SU-DHL-6 (cell line): ENCODE results near the gene AP3S1.

ENCODE experiments used
- H2AFZ ChIP-seq: fragments of 200-600 bp; sonication (generic); 2 replicates; pipeline ENCODE4 v1.6.1; 2014; ENCODE audit warnings: low read depth, mild to moderate bottlenecking, moderate library complexity, mixed read lengths, antibody characterized with exemption, low read length; ENCODE audit not compliant: severe bottlenecking
- H3F3A ChIP-seq: fragments of 200-600 bp; shearing (Covaris generic); 2 replicates; pipeline ENCODE4 v1.6.0; 2016; ENCODE audit warnings: antibody characterized with exemption, mild to moderate bottlenecking; ENCODE audit not compliant: insufficient read depth
- H3K27ac ChIP-seq: fragments of 200-600 bp; sonication (generic); 2 replicates; pipeline ENCODE4 v1.5.1; 2016; ENCODE audit warnings: low read depth, mild to moderate bottlenecking, low read length, moderate library complexity, mixed read lengths
- H3K27me3 ChIP-seq: fragments of 200-600 bp; sonication (generic), shearing (Covaris generic); 2 replicates; pipeline ENCODE4 v1.6.0; 2014; ENCODE audit warnings: mild to moderate bottlenecking, low read length
- H3K36me3 ChIP-seq: fragments of 200-600 bp; sonication (generic); 2 replicates; pipeline ENCODE4 v1.6.1; 2014; ENCODE audit warnings: mild to moderate bottlenecking, low read length, mixed read lengths
- H3K4me2 ChIP-seq: fragments of 300-600, 200-600 bp; shearing (Covaris generic), sonication (generic); 2 replicates; pipeline ENCODE4 v1.6.0; 2014; ENCODE audit warnings: low read length, low read depth, mild to moderate bottlenecking; ENCODE audit not compliant: poor library complexity, severe bottlenecking
- H3K4me3 ChIP-seq: fragments of 200-600 bp; sonication (generic); 2 replicates; pipeline ENCODE4 v1.5.1; 2014; ENCODE audit warnings: antibody characterized with exemption, low read length, mild to moderate bottlenecking, mixed read lengths; ENCODE audit not compliant: insufficient read depth, poor library complexity, severe bottlenecking
- H3K79me2 ChIP-seq: fragments of 200-600 bp; sonication (generic); 2 replicates; pipeline ENCODE4 v1.6.1; 2014; ENCODE audit warnings: mild to moderate bottlenecking, low read length, moderate library complexity; ENCODE audit not compliant: insufficient read depth
- H3K9ac ChIP-seq: fragments of 200-600 bp; sonication (generic); 2 replicates; pipeline ENCODE4 v1.7.0; 2014; ENCODE audit warnings: mild to moderate bottlenecking, low read length
- H3K9me2 ChIP-seq: fragments of 200-600 bp; sonication (generic); replicated peaks from 2 replicates; pipeline ENCODE4 v1.6.1; 2014; ENCODE audit warnings: low read length; ENCODE audit not compliant: insufficient read depth
- H3K9me3 ChIP-seq: fragments of 200-600 bp; sonication (generic); 2 replicates; pipeline ENCODE4 v1.6.1; 2014; ENCODE audit warnings: low read length, mixed read lengths; ENCODE audit not compliant: insufficient read depth
- H4K20me1 ChIP-seq: fragments of 200-600 bp; sonication (generic); 2 replicates; pipeline ENCODE4 v1.6.1; 2014; ENCODE audit warnings: low read depth, mild to moderate bottlenecking, antibody characterized with exemption, low read length, moderate library complexity, mixed read lengths
- EZH2phosphoT487 ChIP-seq: fragments of 200-600 bp; sonication (generic), shearing (Covaris generic); conservative IDR thresholded peaks from 2 replicates; pipeline ENCODE4 v1.6.1; 2018; ENCODE audit warnings: mild to moderate bottlenecking, antibody characterized with exemption, low read length, moderate library complexity, mixed read lengths
- TF ChIP-seq, protein P1 (sequence below): fragments of 200-600 bp; sonication (generic); IDR thresholded peaks from one replicate; pipeline ENCODE4 v1.5.1; 2017; ENCODE audit warnings: antibody characterized with exemption, mild to moderate bottlenecking, low read length, moderate library complexity; ENCODE audit not compliant: insufficient read depth, poor library complexity, severe bottlenecking

AP3S1 gene

DNA sequence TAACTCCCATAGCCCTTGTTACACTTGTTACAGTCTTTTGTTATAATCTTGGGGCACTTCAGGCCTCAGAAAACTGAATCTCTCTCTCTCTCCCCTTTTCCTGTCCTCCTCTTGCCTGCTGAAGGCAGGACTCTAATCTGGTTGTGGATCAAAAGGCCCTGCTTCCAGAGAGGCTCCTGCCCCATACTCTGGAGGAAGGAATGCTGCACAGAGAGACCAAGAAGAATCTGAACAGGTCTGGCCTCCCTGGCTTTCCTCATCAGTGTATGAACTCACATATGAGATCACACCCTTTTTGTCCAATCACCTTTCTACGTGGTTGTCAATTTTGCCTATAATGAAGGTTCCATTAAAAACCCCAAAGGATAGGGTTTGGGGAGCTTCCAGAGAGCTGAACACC lies 94.3 kb downstream of the AP3S1 start:
- no peaks in the 10 kb centered on the region for H3F3A ChIP-seq
- no peak overlapping the region for H3K9ac ChIP-seq
- no peak overlapping the region for H2AFZ ChIP-seq
- H3K9me2 ChIP-seq: no peaks in the 10 kb centered on the region
- no peaks in the 10 kb centered on the region for H3K36me3 ChIP-seq
- no peak overlapping the region for H3K4me2 ChIP-seq
- no peak overlapping the region for H3K4me3 ChIP-seq
- no peak overlapping the region for H3K27ac ChIP-seq
- H4K20me1 ChIP-seq: no peaks in the 10 kb centered on the region
- no peak for TF ChIP-seq EZH2phosphoT487
- TF ChIP-seq, protein P1, sequence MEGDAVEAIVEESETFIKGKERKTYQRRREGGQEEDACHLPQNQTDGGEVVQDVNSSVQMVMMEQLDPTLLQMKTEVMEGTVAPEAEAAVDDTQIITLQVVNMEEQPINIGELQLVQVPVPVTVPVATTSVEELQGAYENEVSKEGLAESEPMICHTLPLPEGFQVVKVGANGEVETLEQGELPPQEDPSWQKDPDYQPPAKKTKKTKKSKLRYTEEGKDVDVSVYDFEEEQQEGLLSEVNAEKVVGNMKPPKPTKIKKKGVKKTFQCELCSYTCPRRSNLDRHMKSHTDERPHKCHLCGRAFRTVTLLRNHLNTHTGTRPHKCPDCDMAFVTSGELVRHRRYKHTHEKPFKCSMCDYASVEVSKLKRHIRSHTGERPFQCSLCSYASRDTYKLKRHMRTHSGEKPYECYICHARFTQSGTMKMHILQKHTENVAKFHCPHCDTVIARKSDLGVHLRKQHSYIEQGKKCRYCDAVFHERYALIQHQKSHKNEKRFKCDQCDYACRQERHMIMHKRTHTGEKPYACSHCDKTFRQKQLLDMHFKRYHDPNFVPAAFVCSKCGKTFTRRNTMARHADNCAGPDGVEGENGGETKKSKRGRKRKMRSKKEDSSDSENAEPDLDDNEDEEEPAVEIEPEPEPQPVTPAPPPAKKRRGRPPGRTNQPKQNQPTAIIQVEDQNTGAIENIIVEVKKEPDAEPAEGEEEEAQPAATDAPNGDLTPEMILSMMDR: no peak
- H3K27me3 ChIP-seq: no peaks in the 10 kb centered on the region
- no peaks in the 10 kb centered on the region for H3K79me2 ChIP-seq
- no peaks in the 10 kb centered on the region for H3K9me3 ChIP-seq

DNA sequence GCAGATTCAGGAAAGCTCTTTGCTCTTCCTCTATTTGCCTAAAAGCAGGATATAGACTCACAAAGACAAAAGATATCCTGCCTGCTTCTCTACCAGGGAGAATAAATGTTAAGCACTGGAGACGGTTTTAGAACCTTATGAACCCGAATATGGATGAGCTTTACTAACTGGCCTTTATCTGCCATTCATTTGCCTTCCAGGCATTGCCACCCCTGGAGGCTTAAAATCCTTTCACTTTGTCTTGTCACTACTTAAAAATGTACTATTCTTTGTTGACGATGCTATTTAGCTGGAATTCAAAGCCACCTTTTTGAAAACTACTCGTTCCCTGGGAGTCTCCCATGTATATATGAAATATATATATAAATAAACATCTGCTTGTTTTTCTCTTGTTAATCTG lies 97.3 kb downstream of the AP3S1 start:
- H3K9ac ChIP-seq: no peak overlapping the region
- H3K9me3 ChIP-seq: no peaks in the 10 kb centered on the region
- no peaks in the 10 kb centered on the region for H3F3A ChIP-seq
- TF ChIP-seq, protein P1: no peak
- TF ChIP-seq EZH2phosphoT487: no peak
- no peaks in the 10 kb centered on the region for H3K9me2 ChIP-seq
- H3K36me3 ChIP-seq: no peaks in the 10 kb centered on the region
- no peak overlapping the region for H2AFZ ChIP-seq
- H4K20me1 ChIP-seq: no peaks in the 10 kb centered on the region
- no peak overlapping the region for H3K27ac ChIP-seq
- H3K27me3 ChIP-seq: no peaks in the 10 kb centered on the region
- H3K79me2 ChIP-seq: no peaks in the 10 kb centered on the region
- no peak overlapping the region for H3K4me3 ChIP-seq
- no peak overlapping the region for H3K4me2 ChIP-seq

DNA sequence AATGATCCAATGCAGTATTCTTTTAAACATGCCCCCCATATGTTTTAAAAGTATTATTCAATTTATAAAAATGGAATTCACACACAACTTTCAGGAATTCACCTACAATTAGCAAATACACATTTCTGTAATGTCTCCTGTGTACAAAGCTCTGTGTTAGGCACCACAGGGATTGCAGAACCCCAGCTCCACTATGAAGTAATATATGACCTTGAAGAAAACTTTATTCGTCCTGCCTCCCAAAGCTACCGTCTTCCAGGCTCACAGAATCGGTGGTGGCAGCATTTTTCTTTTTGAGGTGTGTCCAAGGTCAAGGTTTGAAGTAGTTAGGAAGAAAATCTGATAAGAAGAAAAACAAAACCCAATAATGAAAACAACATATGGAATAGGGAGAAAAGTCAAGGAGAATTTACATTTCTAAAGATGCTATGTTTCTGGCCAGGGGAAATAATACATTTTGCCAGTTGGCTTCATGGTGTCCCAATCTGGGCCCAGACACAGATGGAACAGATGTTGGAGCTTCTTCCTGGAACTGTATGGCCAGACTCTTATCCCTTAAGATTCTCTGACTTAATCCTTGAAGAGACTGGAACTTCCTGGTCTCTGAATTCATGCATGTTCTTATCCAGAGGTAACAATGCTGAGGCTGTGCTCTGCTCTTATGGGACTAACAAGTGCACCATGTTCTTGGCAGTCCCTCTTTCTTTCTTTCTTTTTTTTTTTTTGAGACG lies 98.5 kb downstream of the AP3S1 start:
- no peaks in the 10 kb centered on the region for H3K9me2 ChIP-seq
- no peak overlapping the region for H3K9ac ChIP-seq
- no peak overlapping the region for H3K4me2 ChIP-seq
- no peaks in the 10 kb centered on the region for H3K36me3 ChIP-seq
- no peaks in the 10 kb centered on the region for H3F3A ChIP-seq
- no peaks in the 10 kb centered on the region for H3K9me3 ChIP-seq
- no peak overlapping the region for H3K27ac ChIP-seq
- no peak overlapping the region for H2AFZ ChIP-seq
- H3K27me3 ChIP-seq: no peaks in the 10 kb centered on the region
- H3K4me3 ChIP-seq: no peak overlapping the region
- H4K20me1 ChIP-seq: no peaks in the 10 kb centered on the region
- H3K79me2 ChIP-seq: no peaks in the 10 kb centered on the region
- no peak for TF ChIP-seq EZH2phosphoT487
- TF ChIP-seq, protein P1: no peak
